Loucy (cell line): ENCODE measurements around the gene COPE.

Source experiments
- H2AFZ ChIP-seq: fragments of 200-600 bp; sonication (generic); 2 replicates; pipeline ENCODE4 v1.6.0; 2016; ENCODE audit warnings: antibody characterized with exemption, mild to moderate bottlenecking, low read length, moderate library complexity
- H3F3A ChIP-seq: fragments of 200-600 bp; 2 replicates; pipeline ENCODE4 v1.6.0; 2016; ENCODE audit warnings: antibody characterized with exemption, low read depth, mild to moderate bottlenecking
- H3K27me3 ChIP-seq: fragments of 200-600 bp; sonication (generic); 2 replicates; pipeline ENCODE4 v1.6.1; 2014; ENCODE audit warnings: low read length, mild to moderate bottlenecking; ENCODE audit not compliant: insufficient read depth, poor library complexity, severe bottlenecking
- H3K36me3 ChIP-seq: fragments of 200-600 bp; sonication (generic); 2 replicates; pipeline ENCODE4 v1.6.1; 2016; ENCODE audit warnings: low read length; ENCODE audit not compliant: insufficient read depth
- H3K4me1 ChIP-seq: fragments of 200-600 bp; sonication (generic); 2 replicates; pipeline ENCODE4 v1.5.1; 2014; ENCODE audit warnings: low read length, mild to moderate bottlenecking; ENCODE audit not compliant: insufficient read depth, poor library complexity, severe bottlenecking
- H3K4me2 ChIP-seq: fragments of 200-600 bp; sonication (generic); 2 replicates; pipeline ENCODE4 v1.6.0; 2014; ENCODE audit warnings: antibody characterized with exemption, low read length, low read depth, mild to moderate bottlenecking; ENCODE audit not compliant: poor library complexity, severe bottlenecking
- H3K4me3 ChIP-seq: fragments of 200-600 bp; sonication (generic); 2 replicates; pipeline ENCODE4 v1.5.1; 2014; ENCODE audit warnings: low read length, mild to moderate bottlenecking, mixed read lengths; ENCODE audit not compliant: poor library complexity, severe bottlenecking
- H3K79me2 ChIP-seq: fragments of 200-600 bp; sonication (generic); 2 replicates; pipeline ENCODE4 v1.6.1; 2014; ENCODE audit warnings: low read length; ENCODE audit not compliant: insufficient read depth
- H3K9ac ChIP-seq: fragments of 200-600 bp; sonication (generic); 2 replicates; pipeline ENCODE4 v1.6.0; 2014; ENCODE audit warnings: mild to moderate bottlenecking, low read depth, low read length, moderate library complexity; ENCODE audit not compliant: poor library complexity, severe bottlenecking
- H3K9me2 ChIP-seq: fragments of 200-600 bp; sonication (generic); replicated peaks from 2 replicates; pipeline ENCODE4 v1.6.1; 2016; ENCODE audit warnings: low read depth, low read length, mixed read lengths
- H3K9me3 ChIP-seq: fragments of 200-600 bp; sonication (generic); 2 replicates; pipeline ENCODE4 v1.6.1; 2014; ENCODE audit warnings: mild to moderate bottlenecking, antibody characterized with exemption, low read length, low read depth; ENCODE audit not compliant: insufficient read depth
- H4K20me1 ChIP-seq: fragments of 200-600 bp; sonication (generic); 2 replicates; pipeline ENCODE4 v1.6.0; 2014; ENCODE audit warnings: antibody characterized with exemption, low read length, mild to moderate bottlenecking; ENCODE audit not compliant: insufficient read depth, poor library complexity, severe bottlenecking
- CTCF ChIP-seq: fragments of 200-600 bp; sonication (generic); conservative IDR thresholded peaks from 2 replicates; pipeline ENCODE4 v1.5.1; 2014; ENCODE audit warnings: mild to moderate bottlenecking, antibody characterized with exemption, low read length
- EZH2phosphoT487 ChIP-seq: fragments of 200-600 bp; IDR thresholded peaks from 2 replicates; pipeline ENCODE4 v1.6.1; 2018; ENCODE audit warnings: antibody characterized with exemption, mild to moderate bottlenecking, moderate library complexity, borderline replicate concordance

Gene COPE

GRCh38 chr19:18886972-18887371 lies 32.2 kb downstream of the COPE start:
- Histone ChIP-seq H3K36me3 (no peaks in the 10 kb centered on the region), H3K9me3 (no peaks in the 10 kb centered on the region), H3K79me2 (no peaks in the 10 kb centered on the region), H3F3A (no peaks in the 10 kb centered on the region), H4K20me1 (no peaks in the 10 kb centered on the region), H3K4me2 (no peak overlapping the region), H3K4me3 (no peak overlapping the region), H3K9me2 (no peaks in the 10 kb centered on the region), H2AFZ (no peak overlapping the region), H3K27me3 (no peaks in the 10 kb centered on the region), H3K9ac (no peak overlapping the region), H3K4me1 (no peaks in the 10 kb centered on the region)
- TF ChIP-seq EZH2phosphoT487, result no peak
- TF ChIP-seq CTCF, result no peak

DNA sequence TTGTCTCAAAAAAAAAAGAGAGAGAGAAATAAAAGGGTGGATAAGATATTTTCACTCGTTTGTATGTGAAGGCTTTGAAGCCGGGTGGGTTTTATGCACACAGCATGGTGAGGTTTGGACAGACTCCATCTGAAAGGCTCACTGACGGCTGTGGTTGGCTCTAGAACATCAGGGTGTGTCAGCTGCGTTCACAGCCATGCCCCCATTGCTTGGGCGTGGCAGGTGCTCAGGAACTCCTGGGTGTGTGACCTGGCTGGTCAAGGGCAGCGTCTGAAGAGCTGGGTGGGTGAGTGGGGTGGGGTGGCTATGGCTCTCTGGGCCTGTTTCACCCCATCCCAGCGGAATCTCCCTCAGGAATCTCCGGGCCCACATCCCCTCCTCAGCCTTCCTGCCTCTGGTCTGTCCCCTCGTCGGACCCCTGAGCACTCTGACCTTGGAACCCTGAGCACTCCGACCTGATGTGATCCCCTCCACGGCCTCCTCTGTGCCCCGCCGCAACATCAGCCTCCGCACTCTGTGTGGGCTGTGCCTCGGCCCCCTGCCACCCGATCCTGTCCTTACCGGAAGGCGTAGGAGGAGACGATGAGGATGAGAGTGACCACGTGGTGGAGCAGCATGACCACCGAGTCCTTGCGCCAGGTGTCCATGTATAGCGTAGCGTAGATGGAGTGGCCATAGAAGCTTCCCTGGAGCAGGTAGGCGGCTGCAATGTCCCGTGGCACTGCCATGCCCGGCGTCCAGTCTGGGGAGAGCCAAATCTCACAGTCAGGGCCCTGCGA lies 35.5 kb downstream of the COPE start:
- TF ChIP-seq EZH2phosphoT487 (no peak), CTCF (no peak)
- Histone ChIP-seq H3F3A (no peaks in the 10 kb centered on the region), H3K36me3 (no peaks in the 10 kb centered on the region), H3K4me1 (no peaks in the 10 kb centered on the region), H4K20me1 (no peaks in the 10 kb centered on the region), H2AFZ (no peak overlapping the region), H3K9ac (no peak overlapping the region), H3K79me2 (no peaks in the 10 kb centered on the region), H3K4me3 (no peak overlapping the region), H3K9me2 (no peaks in the 10 kb centered on the region), H3K9me3 (no peaks in the 10 kb centered on the region), H3K4me2 (no peak overlapping the region), H3K27me3 (no peaks in the 10 kb centered on the region)

GRCh38 chr19:18881491-18881890 lies 37.7 kb downstream of the COPE start:
- no peak overlapping the region for H3K4me3 ChIP-seq
- TF ChIP-seq EZH2phosphoT487 (no peak), CTCF (no peak)
- no peaks in the 10 kb centered on the region for H3K9me2 ChIP-seq
- no peaks in the 10 kb centered on the region for H3K9me3 ChIP-seq
- H2AFZ ChIP-seq, result no peak overlapping the region
- H3K9ac ChIP-seq, result no peak overlapping the region
- no peaks in the 10 kb centered on the region for H3K4me1 ChIP-seq
- no peaks in the 10 kb centered on the region for H4K20me1 ChIP-seq
- no peaks in the 10 kb centered on the region for H3F3A ChIP-seq
- H3K36me3 ChIP-seq, result no peaks in the 10 kb centered on the region
- no peaks in the 10 kb centered on the region for H3K79me2 ChIP-seq
- no peaks in the 10 kb centered on the region for H3K27me3 ChIP-seq
- H3K4me2 ChIP-seq, result no peak overlapping the region
